ENCODE measurements around the gene CDK18.

CDK18 gene

DNA sequence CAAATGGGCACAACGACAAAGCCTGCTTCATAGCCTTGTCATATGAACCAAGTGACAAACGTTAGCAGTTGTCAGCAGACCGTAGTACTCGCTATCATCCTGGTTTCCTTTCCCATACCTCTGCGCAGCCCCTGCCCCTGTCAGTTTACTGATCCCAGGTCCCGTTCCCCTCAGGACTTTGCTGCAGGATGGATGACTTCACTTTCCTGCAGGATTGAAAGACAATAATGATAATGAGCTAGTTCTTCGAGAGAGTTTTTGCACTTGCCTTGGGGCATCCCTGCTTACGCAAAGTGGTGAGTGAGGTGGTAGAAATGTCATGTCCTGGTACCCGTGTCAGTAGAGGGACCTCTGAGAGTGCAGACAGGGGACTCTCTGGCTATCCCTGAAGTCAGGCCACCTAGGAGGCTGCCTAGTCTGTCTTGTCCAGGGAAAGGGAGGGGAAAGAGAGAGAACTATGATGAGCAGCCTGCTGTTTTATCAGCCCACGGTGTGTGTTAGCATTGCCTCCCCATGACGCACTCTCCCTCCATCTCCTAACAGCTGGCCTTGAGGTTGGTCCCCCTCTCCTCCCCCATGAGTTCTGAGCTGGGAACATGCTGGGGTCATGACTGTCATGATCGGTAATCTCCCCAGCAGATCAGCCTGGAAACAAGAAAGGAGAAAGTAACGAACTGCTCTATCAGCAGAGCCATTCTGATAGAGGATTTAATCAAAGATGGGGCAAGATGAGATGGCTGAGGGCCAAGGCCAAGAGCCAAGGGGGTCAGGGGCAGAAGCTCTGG, 73.6 kb downstream of the CDK18 start:
- Mint-ChIP-seq H3K4me3 (no peak overlapping the region), H3K27ac (no peak overlapping the region)

DNA sequence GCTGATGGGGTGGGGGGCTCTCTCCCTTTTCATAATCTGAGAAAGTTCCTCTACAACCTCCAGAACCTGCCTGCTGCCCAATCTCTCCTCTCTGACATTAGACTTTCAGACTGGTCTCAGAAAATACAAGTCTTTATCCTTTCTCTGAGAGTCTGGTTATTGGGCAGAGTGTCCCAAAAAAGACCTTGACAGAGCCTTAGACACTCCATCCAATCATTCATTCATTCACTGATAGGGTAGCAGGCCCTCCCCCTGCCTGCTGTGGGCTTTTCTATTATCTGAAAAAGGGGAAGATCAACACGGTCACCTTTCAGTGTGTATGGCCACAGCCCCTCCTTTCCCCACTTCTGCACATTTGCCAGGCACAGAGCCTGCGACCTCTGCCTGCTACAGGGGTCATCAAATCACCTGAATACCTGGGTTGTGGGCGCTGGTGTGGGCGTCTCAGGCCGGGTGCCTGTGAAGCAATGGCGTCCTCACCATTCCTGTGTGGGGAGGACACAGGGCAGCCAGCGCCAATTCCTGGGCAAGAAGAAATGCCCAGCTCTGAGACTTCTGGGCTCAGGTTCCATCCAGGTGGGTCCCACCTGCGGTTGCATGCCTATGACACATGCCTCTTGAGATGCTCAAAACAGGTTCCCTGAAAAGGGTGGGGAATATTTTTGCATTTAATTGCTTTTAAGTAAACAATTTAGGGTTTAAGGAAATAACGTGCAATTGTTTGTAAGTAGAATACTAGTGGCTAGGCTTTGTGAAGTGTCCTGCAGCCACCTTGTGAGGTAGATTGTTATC, 74.5 kb downstream of the CDK18 start:
- H3K4me3 Mint-ChIP-seq, result no peak overlapping the region
- no peaks in the 10 kb centered on the region for H3K36me3 Mint-ChIP-seq (ENCODE audit: low read depth)
- H3K27ac Mint-ChIP-seq, result no peak overlapping the region
- no peaks in the 10 kb centered on the region for H3K9me3 Mint-ChIP-seq
- no peaks in the 10 kb centered on the region for H3K4me1 Mint-ChIP-seq (ENCODE audit: low read depth)
- H3K27me3 Mint-ChIP-seq (ENCODE audit: low read depth), result peaks cover 15% of the 10 kb centered on the region
- no peak for DNase-seq (ENCODE audit: low spot score)

More for the DNA sequence above, 73.6 kb downstream of the CDK18 start:
- no peaks in the 10 kb centered on the region for H3K36me3 Mint-ChIP-seq (ENCODE audit: low read depth)
- no peaks in the 10 kb centered on the region for H3K9me3 Mint-ChIP-seq
- DNase-seq (ENCODE audit: low spot score), result no peak
- no peaks in the 10 kb centered on the region for H3K4me1 Mint-ChIP-seq (ENCODE audit: low read depth)
- H3K27me3 Mint-ChIP-seq (ENCODE audit: low read depth), result peaks cover 14% of the 10 kb centered on the region

DNA sequence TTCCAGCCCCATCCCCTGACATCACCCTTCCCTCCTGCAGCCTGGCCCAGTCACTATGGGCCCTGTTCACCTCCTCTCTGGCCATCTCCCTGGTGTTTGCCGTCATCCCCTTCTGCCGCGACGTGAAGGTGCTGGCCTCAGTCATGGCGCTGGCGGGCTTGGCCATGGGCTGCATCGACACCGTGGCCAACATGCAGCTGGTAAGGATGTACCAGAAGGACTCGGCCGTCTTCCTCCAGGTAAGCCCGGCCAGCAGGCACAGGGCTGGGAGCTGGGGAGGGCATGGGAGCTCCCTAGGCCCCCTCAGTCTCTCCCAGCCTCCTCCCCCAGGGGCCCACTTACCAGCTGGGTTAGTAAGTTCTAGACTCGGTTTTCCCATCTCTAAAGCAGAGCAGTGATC, 75.2 kb downstream of the CDK18 start:
- Mint-ChIP-seq H3K9me3 (no peaks in the 10 kb centered on the region), H3K27me3 (ENCODE audit: low read depth) (peaks cover 15% of the 10 kb centered on the region), H3K36me3 (ENCODE audit: low read depth) (no peaks in the 10 kb centered on the region), H3K27ac (no peak overlapping the region), H3K4me1 (ENCODE audit: low read depth) (no peaks in the 10 kb centered on the region), H3K4me3 (no peak overlapping the region)
- no peak for DNase-seq (ENCODE audit: low spot score)

DNA sequence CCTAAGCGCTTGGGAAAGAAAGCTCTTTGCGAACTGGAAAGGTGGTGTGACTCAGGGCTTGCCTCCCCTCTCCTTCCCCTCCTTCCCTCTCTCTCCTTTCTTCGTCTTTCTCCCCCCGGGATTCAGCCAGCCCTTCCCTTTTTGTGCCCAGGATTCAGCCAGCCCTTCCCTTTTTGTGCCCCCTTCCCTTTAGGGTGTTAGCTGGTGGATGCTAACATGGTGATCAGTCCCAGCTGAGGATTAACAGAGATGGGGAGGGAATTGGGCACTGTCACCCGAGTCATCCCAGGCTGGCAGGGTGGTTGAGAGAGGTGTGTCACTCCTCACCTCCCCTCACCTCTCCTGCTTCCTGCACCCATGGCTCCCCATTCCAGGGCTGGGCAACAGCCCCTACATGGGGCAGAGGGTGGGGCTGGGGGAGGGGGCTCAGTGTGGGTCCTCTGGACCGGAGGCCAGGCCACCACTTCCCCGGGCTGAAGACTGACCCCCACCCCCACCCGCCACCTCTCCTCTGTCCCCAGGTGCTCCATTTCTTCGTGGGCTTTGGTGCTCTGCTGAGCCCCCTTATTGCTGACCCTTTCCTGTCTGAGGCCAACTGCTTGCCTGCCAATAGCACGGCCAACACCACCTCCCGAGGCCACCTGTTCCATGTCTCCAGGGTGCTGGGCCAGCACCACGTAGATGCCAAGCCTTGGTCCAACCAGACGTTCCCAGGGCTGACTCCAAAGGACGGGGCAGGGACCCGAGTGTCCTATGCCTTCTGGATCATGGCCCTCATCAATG, 75.9 kb downstream of the CDK18 start:
- DNase-seq (ENCODE audit: low spot score), result no peak
- no peak overlapping the region for H3K27ac Mint-ChIP-seq
- no peaks in the 10 kb centered on the region for H3K4me1 Mint-ChIP-seq (ENCODE audit: low read depth)
- peaks cover 15% of the 10 kb centered on the region for H3K27me3 Mint-ChIP-seq (ENCODE audit: low read depth)
- H3K36me3 Mint-ChIP-seq (ENCODE audit: low read depth), result no peaks in the 10 kb centered on the region
- H3K9me3 Mint-ChIP-seq, result no peaks in the 10 kb centered on the region
- H3K4me3 Mint-ChIP-seq, result no peak overlapping the region

DNA sequence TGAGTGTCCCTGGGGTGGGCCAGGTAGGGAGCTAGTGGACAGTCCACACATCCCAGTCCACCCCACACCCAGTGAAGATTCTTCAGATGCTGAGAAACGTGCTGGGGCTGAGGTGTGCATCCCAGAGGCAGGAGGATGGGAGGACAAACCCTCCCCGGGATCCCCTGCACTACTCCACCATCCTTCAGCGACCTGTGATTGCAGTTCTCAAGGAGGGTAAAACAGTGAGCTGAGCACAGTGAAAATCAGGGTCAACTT, 76.4 kb downstream of the CDK18 start:
- Mint-ChIP-seq H3K36me3 (ENCODE audit: low read depth) (no peaks in the 10 kb centered on the region), H3K27ac (no peak overlapping the region), H3K4me1 (ENCODE audit: low read depth) (no peaks in the 10 kb centered on the region), H3K4me3 (no peak overlapping the region), H3K9me3 (no peaks in the 10 kb centered on the region), H3K27me3 (ENCODE audit: low read depth) (peaks cover 15% of the 10 kb centered on the region)
- no peak for DNase-seq (ENCODE audit: low spot score)

DNA sequence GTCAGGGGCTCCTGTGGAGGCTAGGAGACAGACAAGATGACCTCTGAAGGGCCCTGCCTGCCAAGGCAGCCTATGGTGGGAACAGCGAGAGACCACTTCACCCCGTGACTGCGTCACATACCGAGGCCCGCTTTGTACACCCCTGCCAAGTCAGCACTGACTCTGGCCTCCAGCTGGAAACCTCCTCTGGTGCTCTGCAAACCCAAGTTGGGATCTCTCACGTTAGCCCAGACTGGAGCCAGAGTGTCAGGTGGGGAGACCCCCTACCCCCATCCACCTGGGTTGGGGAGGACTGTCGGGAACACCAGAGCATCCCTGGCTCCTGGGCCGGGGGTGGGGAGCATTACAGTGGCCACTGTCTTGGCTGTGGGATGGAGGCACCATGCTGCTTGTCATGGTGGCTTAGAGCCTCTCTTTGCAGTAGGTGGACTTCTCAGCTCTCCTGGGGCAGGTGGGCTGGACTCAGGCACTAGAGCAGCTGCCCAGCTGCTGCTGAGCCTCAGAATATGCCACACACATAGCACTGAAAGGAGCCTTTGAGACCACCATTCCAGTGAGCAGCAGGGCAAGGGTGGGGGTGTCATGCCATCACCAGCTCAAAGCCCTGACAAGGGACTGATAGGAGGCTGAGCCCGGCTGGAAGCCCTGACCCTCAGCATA, 77.0 kb downstream of the CDK18 start:
- Mint-ChIP-seq H3K4me3 (no peak overlapping the region), H3K27me3 (ENCODE audit: low read depth) (peaks cover 15% of the 10 kb centered on the region), H3K9me3 (no peaks in the 10 kb centered on the region), H3K36me3 (ENCODE audit: low read depth) (no peaks in the 10 kb centered on the region), H3K4me1 (ENCODE audit: low read depth) (no peaks in the 10 kb centered on the region), H3K27ac (no peak overlapping the region)
- DNase-seq (ENCODE audit: low spot score), result no peak

DNA sequence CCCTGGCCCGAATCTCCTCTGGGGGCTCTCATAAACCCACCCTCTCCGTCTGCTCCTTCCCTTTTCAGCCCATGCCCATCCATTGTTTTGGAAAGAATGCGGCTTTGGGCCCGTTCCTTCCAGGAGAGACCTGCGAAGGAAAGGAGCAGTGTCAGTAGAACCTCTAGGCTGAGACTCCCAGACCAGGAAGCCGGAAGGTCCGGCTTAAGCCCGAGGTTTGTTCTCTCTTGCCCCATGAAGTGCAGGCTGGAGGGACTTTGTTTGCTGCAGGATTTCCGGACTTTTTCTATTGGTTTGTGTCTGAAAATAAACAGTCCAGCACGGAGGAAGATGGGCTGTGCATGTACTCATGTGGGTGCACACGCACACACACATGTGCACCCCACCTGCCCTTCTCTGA, 77.6 kb downstream of the CDK18 start:
- no peak for DNase-seq (ENCODE audit: low spot score)
- Mint-ChIP-seq H3K27ac (no peak overlapping the region), H3K9me3 (no peaks in the 10 kb centered on the region), H3K36me3 (ENCODE audit: low read depth) (no peaks in the 10 kb centered on the region), H3K4me1 (ENCODE audit: low read depth) (no peaks in the 10 kb centered on the region), H3K27me3 (ENCODE audit: low read depth) (peaks cover 14% of the 10 kb centered on the region), H3K4me3 (no peak overlapping the region)
